K562 treated with DMSO at 1 percent for 48 hours (cell line): ENCODE data around the gene SPINT1. TPM values are rescaled to one million over a fixed set of nuclear protein-coding genes. Genes with fewer than 3 reads are reported as not detected.

ENCODE experiments used
- total RNA-seq: library from RNA; unstranded; fragments of 300-600 nt; gene quantifications from 2 replicates; pipeline ENCODE4 v1.2.3, GENCODE V29; 2022; ENCODE audit warnings: low replicate concordance; ENCODE audit errors: extremely low read depth

SPINT1 gene
- not detected in 2 replicates for total RNA-seq

GRCh38 chr15:40843885-40844695, at the start of gene SPINT1:
Gene SPINT1 (plus strand): TSS chr15:40844048. CDS start chr15:40844555, 507 bp downstream.

DNA sequence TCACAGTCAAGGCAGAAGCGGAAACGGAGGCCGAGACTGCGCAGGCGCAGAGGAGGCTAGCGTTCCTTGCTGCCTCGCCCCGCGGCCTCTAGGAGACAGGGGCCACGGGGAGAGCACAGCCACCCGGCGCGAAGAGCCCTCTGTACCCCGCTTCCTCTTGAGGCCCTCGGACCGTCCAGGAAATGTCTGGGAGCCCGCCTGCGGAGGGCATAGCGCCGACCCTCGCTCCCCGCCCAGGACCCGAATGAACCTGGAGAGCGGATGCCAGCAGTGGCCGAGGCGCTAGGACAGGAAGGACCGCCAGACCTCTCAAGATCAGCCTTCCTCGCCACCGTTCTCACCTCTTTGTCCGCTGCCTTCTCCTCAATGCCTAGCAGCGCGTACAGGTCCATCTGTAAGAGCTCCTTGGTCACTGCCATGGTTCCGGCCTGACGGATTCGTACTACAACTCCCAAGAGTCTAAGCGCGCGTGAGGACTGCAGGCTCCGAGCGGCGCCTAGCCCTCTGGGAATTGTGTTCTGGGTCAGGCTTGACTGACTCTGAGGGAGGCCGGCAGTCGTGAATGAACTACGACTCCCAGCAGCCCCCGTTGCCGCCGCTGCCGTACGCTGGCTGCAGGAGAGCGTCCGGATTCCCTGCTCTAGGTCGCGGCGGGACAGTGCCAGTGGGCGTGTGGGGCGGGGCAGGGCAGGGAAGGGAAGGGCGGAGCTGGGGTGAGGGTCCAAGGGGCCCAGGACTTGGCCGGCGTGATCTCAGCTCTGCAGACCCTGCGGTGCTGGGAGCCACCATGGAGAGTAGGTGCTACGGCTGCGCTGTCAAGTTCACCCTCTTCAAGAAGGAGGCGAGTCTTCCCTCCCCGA, 36.6 kb upstream of the SPINT1 start, which contains the start of the genes DNAJC17 and ZFYVE19:
TSS of gene DNAJC17 (minus strand) at position 446 of the 860 bp plus-strand sequence. CDS start at position 419, 27 bp downstream.
TSS of gene ZFYVE19 (plus strand) at position 62 of the 860 bp plus-strand sequence. CDS start at position 563, 501 bp downstream.

GRCh38 chr15:40828447-40829036, 15.3 kb upstream of the SPINT1 start, which contains the start of gene PPP1R14D:
Gene PPP1R14D (minus strand): TSS chr15:40828708. CDS start chr15:40828641, 67 bp downstream.

DNA sequence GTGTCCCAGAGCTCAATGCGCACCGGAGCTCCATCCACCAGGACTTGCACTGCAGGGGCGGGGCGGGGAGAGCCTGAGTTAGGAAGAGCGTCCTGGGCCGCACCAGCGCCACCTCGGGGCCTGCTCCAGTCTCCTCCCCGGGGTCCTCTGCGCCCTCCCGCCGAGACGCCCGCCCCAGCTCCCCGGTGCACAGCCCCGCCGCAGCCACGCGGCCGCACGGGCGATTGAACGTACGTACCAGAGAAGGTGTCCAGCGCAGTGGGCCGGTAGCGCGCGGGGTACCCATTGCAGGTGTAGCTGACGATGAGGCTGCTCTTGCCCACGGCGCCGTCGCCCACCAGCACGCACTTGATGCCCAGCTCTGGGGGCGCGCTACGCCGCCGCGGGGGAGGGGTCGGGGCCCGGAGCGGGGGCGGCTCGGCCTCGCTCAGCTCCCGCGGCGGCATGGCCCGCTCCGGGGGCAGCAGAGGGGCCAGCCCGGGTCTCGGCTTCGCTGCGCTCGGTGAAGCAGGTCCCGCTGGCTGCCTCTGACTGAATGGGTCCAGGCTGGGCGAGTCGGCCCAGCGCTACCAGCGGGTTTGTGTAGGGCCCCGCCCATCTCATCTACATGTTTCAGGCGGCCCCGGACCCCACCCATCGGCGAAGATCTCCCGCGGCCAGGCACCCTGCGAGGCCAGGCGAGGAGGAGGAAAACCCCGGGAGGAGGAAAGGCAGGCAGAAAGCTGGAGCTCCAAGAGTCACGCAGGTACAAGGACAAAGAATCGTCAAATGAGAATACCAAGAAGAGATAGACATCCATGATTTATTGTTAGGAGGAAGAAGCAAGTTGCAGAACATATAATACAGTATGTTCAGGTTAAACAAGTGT, 30.1 kb downstream of the SPINT1 start, which contains the start of gene RHOV:
TSS of gene RHOV (minus strand) at position 541 of the 868 bp plus-strand sequence. CDS start at position 446, 95 bp downstream.

DNA sequence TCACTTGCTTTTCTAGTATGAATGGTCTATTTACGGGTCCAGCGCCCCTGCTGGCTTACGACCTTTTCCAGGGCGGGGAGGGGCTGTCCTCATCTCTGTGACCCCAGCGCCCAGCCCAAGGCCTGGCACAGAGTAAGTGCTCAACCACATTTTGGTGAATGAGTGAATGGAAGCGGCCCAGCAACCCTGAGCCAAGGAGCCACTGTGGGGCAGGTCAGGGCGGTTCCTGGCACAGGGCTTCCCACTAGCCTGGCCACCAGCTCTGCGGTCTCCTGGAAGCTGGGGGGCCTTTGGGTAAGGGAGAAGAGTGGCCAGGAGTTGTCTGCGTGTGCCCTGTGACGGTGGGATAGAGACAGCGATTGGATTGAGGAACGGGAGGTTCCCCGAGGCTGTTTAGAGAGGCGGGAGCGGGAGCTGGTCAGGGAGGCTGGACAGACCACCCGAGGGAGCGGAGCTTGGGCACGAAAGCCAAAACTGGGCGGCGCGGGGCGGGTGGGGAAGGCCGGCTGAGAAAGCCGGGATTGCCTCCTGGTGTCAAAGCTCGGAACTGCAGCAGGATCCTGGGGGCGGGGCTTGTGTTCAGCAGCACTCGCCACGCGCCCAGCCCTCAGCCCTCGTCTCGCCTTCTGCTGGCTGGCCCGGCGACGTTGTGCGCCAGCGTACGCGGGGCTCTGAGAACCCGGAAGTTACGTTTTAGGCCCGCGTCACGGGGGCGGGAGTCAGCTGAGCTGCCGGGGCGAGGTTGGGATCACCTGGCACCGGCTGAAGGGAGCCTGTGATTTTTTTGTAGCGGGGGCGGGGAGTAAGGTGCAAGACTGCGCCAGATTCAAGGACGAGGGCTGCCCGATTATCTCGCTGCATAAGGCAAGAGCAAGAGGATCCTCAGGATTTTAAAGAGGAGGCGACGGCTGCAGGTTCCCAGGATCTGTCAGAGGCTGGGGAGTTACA, 50.2 kb downstream of the SPINT1 start, which contains the start of gene VPS18:
TSS of gene VPS18 (plus strand) at position 718 of the 948 bp plus-strand sequence. CDS start 319 bp downstream, outside the sequence.

Other genes with a start within 250 kb of the SPINT1 start
- gene KNL1, start 249.8 kb upstream of the SPINT1 start, total RNA-seq: not detected in 2 replicates
- not detected in 2 replicates for gene RAD51, start 148.9 kb upstream of the SPINT1 start, total RNA-seq
- gene RMDN3, start 88.8 kb upstream of the SPINT1 start, total RNA-seq: not detected in 2 replicates
- gene GCHFR, start 80.0 kb upstream of the SPINT1 start, total RNA-seq: not detected in 2 replicates
- not detected in 2 replicates for gene C15orf62, start 74.1 kb upstream of the SPINT1 start, total RNA-seq
- gene ZFYVE19, start 37.0 kb upstream of the SPINT1 start, total RNA-seq: not detected in 2 replicates
- gene DNAJC17, start 36.6 kb upstream of the SPINT1 start, total RNA-seq: not detected in 2 replicates
- not detected in 2 replicates for gene PPP1R14D, start 15.3 kb upstream of the SPINT1 start, total RNA-seq
- gene RHOV, start 30.2 kb downstream of the SPINT1 start, total RNA-seq: not detected in 2 replicates
- gene VPS18, start 50.4 kb downstream of the SPINT1 start, total RNA-seq: not detected in 2 replicates
- gene DLL4, start 85.3 kb downstream of the SPINT1 start, total RNA-seq: not detected in 2 replicates
- not detected in 2 replicates for gene CHAC1, start 109.4 kb downstream of the SPINT1 start, total RNA-seq